Inflammatory macrophage treated with lipopolysaccharide for 1 hour (primary cell): ENCODE measurements around the gene TMEM273.
A peak's percentile ranks its signal among the peaks of the same experiment; 100 is the strongest.

Source experiments
- DNase-seq, 2 donors: peaks; one replicate each; pipeline ENCODE4 v3.0.0-alpha.2; 2020 to 2022

Gene TMEM273

GRCh38 chr10:49187950-49188761 is at the start of gene TMEM273:
Gene TMEM273 (minus strand): TSS chr10:49188391. CDS start chr10:49188336, 55 bp downstream.
- peak; percentile 79 to 86 for DNase-seq

GRCh38 chr10:49237985-49238384 is 49.8 kb upstream of the TMEM273 start:
- peak; percentile 20 to 27 for DNase-seq

- no peak for DNase-seq
Measured at GRCh38 chr10:49235392-49235791, 47.2 kb upstream of the TMEM273 start.

- DNase-seq, result no peak
Measured at GRCh38 chr10:49231086-49231820, 43.1 kb upstream of the TMEM273 start.

GRCh38 chr10:49230004-49230403 is 41.8 kb upstream of the TMEM273 start:
- no peak for DNase-seq

- no peak for DNase-seq
Measured at GRCh38 chr10:49228677-49229076, 40.5 kb upstream of the TMEM273 start.

GRCh38 chr10:49227406-49227805 is 39.2 kb upstream of the TMEM273 start:
- no peak for DNase-seq

- DNase-seq, result no peak
Measured at GRCh38 chr10:49226594-49226993, 38.4 kb upstream of the TMEM273 start.

GRCh38 chr10:49225218-49225876 is 37.2 kb upstream of the TMEM273 start:
- peak in 1 of 2 donors; percentile 23 for DNase-seq

- no peak for DNase-seq
Measured at GRCh38 chr10:49223205-49223604, 35.0 kb upstream of the TMEM273 start.

GRCh38 chr10:49222170-49222569 is 34.0 kb upstream of the TMEM273 start:
- DNase-seq, result no peak

- no peak for DNase-seq
Measured at GRCh38 chr10:49220679-49221078, 32.5 kb upstream of the TMEM273 start.

GRCh38 chr10:49220031-49220430 is 31.8 kb upstream of the TMEM273 start:
- no peak for DNase-seq

GRCh38 chr10:49219248-49219647 is 31.1 kb upstream of the TMEM273 start:
- DNase-seq, result no peak

GRCh38 chr10:49218480-49218879 is 30.3 kb upstream of the TMEM273 start:
- DNase-seq, result no peak

GRCh38 chr10:49217645-49218044 is 29.5 kb upstream of the TMEM273 start:
- no peak for DNase-seq

GRCh38 chr10:49213211-49213610 is 25.0 kb upstream of the TMEM273 start:
- no peak for DNase-seq

- DNase-seq, result no peak
Measured at GRCh38 chr10:49212783-49213182, 24.6 kb upstream of the TMEM273 start.

GRCh38 chr10:49212076-49212475 is 23.9 kb upstream of the TMEM273 start:
- no peak for DNase-seq

GRCh38 chr10:49208996-49209395 is 20.8 kb upstream of the TMEM273 start:
- no peak for DNase-seq

- no peak for DNase-seq
Measured at GRCh38 chr10:49207936-49208487, 19.8 kb upstream of the TMEM273 start.

GRCh38 chr10:49207113-49207512 is 18.9 kb upstream of the TMEM273 start:
- no peak for DNase-seq

GRCh38 chr10:49205206-49205605 is 17.0 kb upstream of the TMEM273 start:
- no peak for DNase-seq
